Measurements from ENCODE around the gene MMS22L. TPM values are rescaled to one million over a fixed set of nuclear protein-coding genes. Genes with fewer than 3 reads are reported as not detected.

MMS22L gene
- total RNA-seq, 1 donor from 2014 or later, result 19.6 TPM

DNA sequence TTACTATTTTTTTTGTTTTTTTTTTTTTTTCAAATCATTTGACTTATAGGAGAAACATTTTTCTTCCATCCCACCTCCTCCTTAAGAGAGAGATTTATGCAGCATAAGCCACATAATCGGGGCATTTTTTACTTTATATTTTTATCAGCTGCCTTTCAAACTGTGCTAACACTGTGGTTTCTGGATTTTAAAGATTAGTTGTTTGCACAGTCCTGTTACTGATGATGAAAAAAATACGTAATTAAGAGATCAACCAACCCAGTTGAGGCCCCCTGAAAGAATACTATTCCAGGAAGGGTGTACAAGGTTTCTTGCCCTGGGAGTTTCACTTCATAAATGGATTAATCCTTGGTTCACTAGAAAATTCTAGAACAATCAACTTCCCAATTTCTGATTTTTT is 68.3 kb downstream of the MMS22L start:
- Histone ChIP-seq H3K4me3 (no peak overlapping the region), H3K27ac (no peak overlapping the region), H3K36me3 (no peaks in the 10 kb centered on the region), H3K4me1 (no peaks in the 10 kb centered on the region), H3K9me3 (no peaks in the 10 kb centered on the region), H3K27me3 (no peaks in the 10 kb centered on the region)
- intact Hi-C loops (cut with DNase I), result loop anchor here (5.0 kb wide), 1 partner anchor 533 kb away; no protein-coding TSS in a partner anchor
- DNase-seq (ENCODE audit: extremely low spot score in 2 of 2), result no peak
- TF ChIP-seq POLR2A (IDR thresholded peaks at IDR 0.05) (no peak), POLR2AphosphoS5 (IDR thresholded peaks at IDR 0.05; ENCODE audit: insufficient read depth in 1 of 2, low read depth in 1 of 2) (no peak)
- TF ChIP-seq, protein P1, sequence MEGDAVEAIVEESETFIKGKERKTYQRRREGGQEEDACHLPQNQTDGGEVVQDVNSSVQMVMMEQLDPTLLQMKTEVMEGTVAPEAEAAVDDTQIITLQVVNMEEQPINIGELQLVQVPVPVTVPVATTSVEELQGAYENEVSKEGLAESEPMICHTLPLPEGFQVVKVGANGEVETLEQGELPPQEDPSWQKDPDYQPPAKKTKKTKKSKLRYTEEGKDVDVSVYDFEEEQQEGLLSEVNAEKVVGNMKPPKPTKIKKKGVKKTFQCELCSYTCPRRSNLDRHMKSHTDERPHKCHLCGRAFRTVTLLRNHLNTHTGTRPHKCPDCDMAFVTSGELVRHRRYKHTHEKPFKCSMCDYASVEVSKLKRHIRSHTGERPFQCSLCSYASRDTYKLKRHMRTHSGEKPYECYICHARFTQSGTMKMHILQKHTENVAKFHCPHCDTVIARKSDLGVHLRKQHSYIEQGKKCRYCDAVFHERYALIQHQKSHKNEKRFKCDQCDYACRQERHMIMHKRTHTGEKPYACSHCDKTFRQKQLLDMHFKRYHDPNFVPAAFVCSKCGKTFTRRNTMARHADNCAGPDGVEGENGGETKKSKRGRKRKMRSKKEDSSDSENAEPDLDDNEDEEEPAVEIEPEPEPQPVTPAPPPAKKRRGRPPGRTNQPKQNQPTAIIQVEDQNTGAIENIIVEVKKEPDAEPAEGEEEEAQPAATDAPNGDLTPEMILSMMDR (IDR thresholded peaks at IDR 0.05), result no peak

DNA sequence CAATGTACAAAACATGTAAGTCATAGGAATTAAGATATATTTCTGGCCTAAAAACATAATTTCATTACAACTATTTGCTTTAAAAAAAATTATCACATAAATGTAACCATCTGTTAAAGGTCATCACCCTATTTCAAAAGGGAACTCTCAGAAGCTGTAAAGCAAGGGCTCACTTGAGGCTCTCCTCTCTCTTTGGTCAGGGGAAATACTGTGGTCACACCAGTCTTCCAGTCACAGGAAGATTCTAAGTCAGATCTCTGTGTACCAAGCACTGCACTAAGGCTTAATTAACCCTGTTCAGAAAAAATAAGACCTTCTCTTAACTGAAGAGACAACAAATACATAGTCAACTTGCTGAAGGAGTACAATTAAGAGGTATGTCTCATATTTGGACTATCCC is 75.6 kb downstream of the MMS22L start:
- intact Hi-C loops (cut with DNase I), result no loop called here
- no peaks in the 10 kb centered on the region for H3K9me3 ChIP-seq
- DNase-seq (ENCODE audit: extremely low spot score in 2 of 2), result no peak
- no peaks in the 10 kb centered on the region for H3K4me1 ChIP-seq
- H3K36me3 ChIP-seq, result no peaks in the 10 kb centered on the region
- TF ChIP-seq POLR2A (IDR thresholded peaks at IDR 0.05), result no peak
- TF ChIP-seq, protein P1 (IDR thresholded peaks at IDR 0.05), result no peak
- TF ChIP-seq POLR2AphosphoS5 (IDR thresholded peaks at IDR 0.05; ENCODE audit: insufficient read depth in 1 of 2, low read depth in 1 of 2), result no peak
- H3K27ac ChIP-seq, result no peak overlapping the region
- no peak overlapping the region for H3K4me3 ChIP-seq
- H3K27me3 ChIP-seq, result no peaks in the 10 kb centered on the region

DNA sequence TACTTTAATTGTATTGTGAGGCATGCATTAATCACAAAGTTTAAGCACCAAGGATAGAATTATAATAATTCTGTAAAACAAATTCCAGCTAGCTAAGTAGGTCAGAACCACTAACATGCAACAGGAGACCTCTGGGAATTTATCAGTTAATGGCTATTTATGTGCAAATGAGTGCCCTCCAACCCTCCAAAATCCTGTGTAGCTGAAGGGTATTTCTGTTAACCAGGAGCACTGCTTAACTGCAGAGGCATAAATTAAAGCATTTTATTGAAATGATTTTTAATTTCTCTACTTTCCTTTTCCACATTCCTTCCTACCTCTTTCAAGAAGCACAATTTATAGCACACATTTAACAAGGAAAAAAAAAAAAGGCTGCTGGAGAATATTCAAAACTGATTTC is 77.0 kb downstream of the MMS22L start:
- Histone ChIP-seq H3K27me3 (no peaks in the 10 kb centered on the region), H3K9me3 (no peaks in the 10 kb centered on the region), H3K36me3 (no peaks in the 10 kb centered on the region), H3K4me1 (no peaks in the 10 kb centered on the region), H3K4me3 (no peak overlapping the region), H3K27ac (no peak overlapping the region)
- TF ChIP-seq POLR2A (IDR thresholded peaks at IDR 0.05) (no peak), POLR2AphosphoS5 (IDR thresholded peaks at IDR 0.05; ENCODE audit: insufficient read depth in 1 of 2, low read depth in 1 of 2) (no peak)
- TF ChIP-seq, protein P1 (IDR thresholded peaks at IDR 0.05), result no peak
- intact Hi-C loops (cut with DNase I), result no loop called here
- no peak for DNase-seq (ENCODE audit: extremely low spot score in 2 of 2)

DNA sequence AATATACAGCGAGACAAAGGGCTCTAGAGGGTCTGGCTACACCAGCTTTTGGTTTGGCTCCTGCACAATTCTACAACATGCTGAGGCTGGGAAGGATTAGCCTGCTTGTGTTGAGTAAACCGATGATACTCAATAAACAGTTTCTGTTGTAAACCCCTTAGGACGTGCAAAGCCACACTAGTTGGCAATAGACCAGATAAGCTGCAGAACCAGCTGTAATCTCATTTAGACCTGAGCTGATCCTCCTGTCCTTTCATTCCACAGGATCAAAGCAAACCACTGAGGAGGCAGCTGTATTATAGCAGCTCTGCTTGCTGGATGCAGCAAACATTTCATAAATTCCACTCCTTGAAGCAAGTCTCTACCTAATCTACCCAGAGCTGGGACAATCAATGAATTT is 79.7 kb downstream of the MMS22L start:
- Histone ChIP-seq H3K4me1 (no peaks in the 10 kb centered on the region), H3K27ac (no peak overlapping the region), H3K4me3 (no peak overlapping the region), H3K36me3 (no peaks in the 10 kb centered on the region), H3K9me3 (no peaks in the 10 kb centered on the region), H3K27me3 (no peaks in the 10 kb centered on the region)
- intact Hi-C loops (cut with DNase I), result no loop called here
- TF ChIP-seq POLR2A (IDR thresholded peaks at IDR 0.05) (no peak), POLR2AphosphoS5 (IDR thresholded peaks at IDR 0.05; ENCODE audit: insufficient read depth in 1 of 2, low read depth in 1 of 2) (no peak)
- TF ChIP-seq, protein P1 (IDR thresholded peaks at IDR 0.05), result no peak
- no peak for DNase-seq (ENCODE audit: extremely low spot score in 2 of 2)

DNA sequence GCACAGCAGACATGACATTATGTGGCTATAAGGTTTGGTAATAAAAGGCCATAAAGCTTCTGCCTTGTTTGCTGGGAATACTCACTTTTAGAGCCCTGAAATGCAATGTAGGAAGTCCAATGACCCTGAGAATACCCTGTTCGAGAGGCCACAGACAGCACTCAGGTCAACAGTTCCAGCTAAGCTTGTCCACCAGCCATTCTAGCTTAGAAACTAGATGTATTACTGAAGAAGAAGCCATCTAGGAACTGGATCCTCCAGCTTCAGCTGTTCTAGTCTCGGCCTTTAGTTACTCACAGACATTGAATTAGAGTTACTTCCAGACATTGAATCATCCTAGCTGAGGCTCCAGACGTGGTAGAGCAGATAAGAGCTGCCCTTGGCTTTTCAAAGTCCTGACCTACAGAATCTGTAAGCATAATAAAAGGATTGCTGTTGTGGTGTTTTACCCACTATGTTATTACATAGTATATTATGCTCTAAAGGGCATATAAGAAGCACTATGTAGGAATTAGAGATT is 84.9 kb downstream of the MMS22L start:
- H3K9me3 ChIP-seq, result no peaks in the 10 kb centered on the region
- no peak for DNase-seq (ENCODE audit: extremely low spot score in 2 of 2)
- H3K27me3 ChIP-seq, result no peaks in the 10 kb centered on the region
- no peak overlapping the region for H3K27ac ChIP-seq
- H3K4me3 ChIP-seq, result no peak overlapping the region
- H3K4me1 ChIP-seq, result no peaks in the 10 kb centered on the region
- TF ChIP-seq POLR2AphosphoS5 (IDR thresholded peaks at IDR 0.05; ENCODE audit: insufficient read depth in 1 of 2, low read depth in 1 of 2) (no peak), POLR2A (IDR thresholded peaks at IDR 0.05) (no peak)
- TF ChIP-seq, protein P1 (IDR thresholded peaks at IDR 0.05), result no peak
- H3K36me3 ChIP-seq, result no peaks in the 10 kb centered on the region
- intact Hi-C loops (cut with DNase I), result no loop called here

Data from vagina (tissue), 2 donors.